PC-3 (cell line): Measurements from ENCODE around the gene SKIC8.

Source experiments
- CTCF ChIP-seq: fragments of 300-600 bp; sonication (generic); conservative IDR thresholded peaks from 2 replicates; pipeline ENCODE4 v1.5.1; 2017; ENCODE audit warnings: antibody characterized with exemption, low read depth, mild to moderate bottlenecking, low read length
- EZH2 ChIP-seq: fragments of 300-600 bp; sonication (generic); IDR thresholded peaks from one replicate; pipeline ENCODE4 v1.6.1; 2017; ENCODE audit warnings: antibody characterized with exemption, mild to moderate bottlenecking, low read length; ENCODE audit not compliant: unreplicated experiment
- EZH2phosphoT487 ChIP-seq: fragments of 300-600 bp; sonication (generic); IDR thresholded peaks from 2 replicates; pipeline ENCODE4 v1.6.1; 2018; ENCODE audit warnings: mild to moderate bottlenecking, antibody characterized with exemption, low read length, borderline replicate concordance

GRCh38 chr15:78234515-78235040 lies 64.8 kb downstream of the SKIC8 start, which contains the start of gene ACSBG1:
- no peak for TF ChIP-seq CTCF
- TF ChIP-seq EZH2, result no peak
- no peak for TF ChIP-seq EZH2phosphoT487
